ENCODE data around the gene LPP.
A peak's percentile ranks its signal among the peaks of the same experiment; 100 is the strongest.

LPP gene

GRCh38 chr3:188667926-188668325 is 514.0 kb downstream of the LPP start:
- H3K27ac ChIP-seq: no peak overlapping the region
- DNase-seq (ENCODE audit: low spot score): no peak
- TF ChIP-seq, protein P1, sequence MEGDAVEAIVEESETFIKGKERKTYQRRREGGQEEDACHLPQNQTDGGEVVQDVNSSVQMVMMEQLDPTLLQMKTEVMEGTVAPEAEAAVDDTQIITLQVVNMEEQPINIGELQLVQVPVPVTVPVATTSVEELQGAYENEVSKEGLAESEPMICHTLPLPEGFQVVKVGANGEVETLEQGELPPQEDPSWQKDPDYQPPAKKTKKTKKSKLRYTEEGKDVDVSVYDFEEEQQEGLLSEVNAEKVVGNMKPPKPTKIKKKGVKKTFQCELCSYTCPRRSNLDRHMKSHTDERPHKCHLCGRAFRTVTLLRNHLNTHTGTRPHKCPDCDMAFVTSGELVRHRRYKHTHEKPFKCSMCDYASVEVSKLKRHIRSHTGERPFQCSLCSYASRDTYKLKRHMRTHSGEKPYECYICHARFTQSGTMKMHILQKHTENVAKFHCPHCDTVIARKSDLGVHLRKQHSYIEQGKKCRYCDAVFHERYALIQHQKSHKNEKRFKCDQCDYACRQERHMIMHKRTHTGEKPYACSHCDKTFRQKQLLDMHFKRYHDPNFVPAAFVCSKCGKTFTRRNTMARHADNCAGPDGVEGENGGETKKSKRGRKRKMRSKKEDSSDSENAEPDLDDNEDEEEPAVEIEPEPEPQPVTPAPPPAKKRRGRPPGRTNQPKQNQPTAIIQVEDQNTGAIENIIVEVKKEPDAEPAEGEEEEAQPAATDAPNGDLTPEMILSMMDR (conservative IDR thresholded peaks at IDR 0.05; ENCODE audit: low read depth): no peak
- ChIA-PET POLR2A (ENCODE audit: low non-redundant PET) (no interaction called here), CTCF (no interaction called here)

DNA sequence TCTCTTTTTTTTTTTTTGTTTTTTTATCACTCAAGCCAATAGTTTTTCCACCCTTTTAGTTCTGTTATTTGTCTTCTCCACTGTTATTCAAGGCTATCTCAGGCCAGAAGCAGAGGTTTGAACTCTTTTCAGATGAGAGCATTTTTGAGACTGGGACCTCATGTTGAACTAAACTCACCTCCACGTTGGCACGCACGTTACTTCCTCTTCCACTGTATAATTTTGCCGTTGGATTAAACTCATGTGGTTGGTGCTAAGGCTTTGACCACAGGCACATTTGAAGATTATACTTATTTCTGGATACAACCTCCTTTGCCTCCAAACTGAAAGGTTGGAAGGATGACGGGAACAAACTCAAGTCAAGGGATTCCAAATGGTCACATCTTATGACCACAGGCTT is 516.5 kb downstream of the LPP start:
- POLR2A ChIA-PET (ENCODE audit: low non-redundant PET): no interaction called here
- TF ChIP-seq, protein P1 (conservative IDR thresholded peaks at IDR 0.05; ENCODE audit: low read depth): no peak
- CTCF ChIA-PET: no interaction called here
- no peak overlapping the region for H3K27ac ChIP-seq
- DNase-seq (ENCODE audit: low spot score): no peak

- no peak for DNase-seq (ENCODE audit: low spot score)
- TF ChIP-seq, protein P1 (conservative IDR thresholded peaks at IDR 0.05; ENCODE audit: low read depth): no peak
- CTCF ChIA-PET: interaction anchor here (0.6 to 0.8 kb wide), 3 partner anchors 14 to 123 kb away, joined by 3 to 6 read pairs (median 3); no protein-coding TSS in a partner anchor
- POLR2A ChIA-PET (ENCODE audit: low non-redundant PET): no interaction called here
- H3K27ac ChIP-seq: no peak overlapping the region
Observed at GRCh38 chr3:188671971-188672370, 518.0 kb downstream of the LPP start.

GRCh38 chr3:188672840-188673239 is 518.9 kb downstream of the LPP start:
- DNase-seq (ENCODE audit: low spot score): no peak
- POLR2A ChIA-PET (ENCODE audit: low non-redundant PET): no interaction called here
- H3K27ac ChIP-seq: no peak overlapping the region
- CTCF ChIA-PET: interaction anchor here (0.5 to 0.9 kb wide), 2 partner anchors 14 to 932 kb away, joined by 3 to 6 read pairs; no protein-coding TSS in a partner anchor
- TF ChIP-seq, protein P1 (conservative IDR thresholded peaks at IDR 0.05; ENCODE audit: low read depth): no peak

DNA sequence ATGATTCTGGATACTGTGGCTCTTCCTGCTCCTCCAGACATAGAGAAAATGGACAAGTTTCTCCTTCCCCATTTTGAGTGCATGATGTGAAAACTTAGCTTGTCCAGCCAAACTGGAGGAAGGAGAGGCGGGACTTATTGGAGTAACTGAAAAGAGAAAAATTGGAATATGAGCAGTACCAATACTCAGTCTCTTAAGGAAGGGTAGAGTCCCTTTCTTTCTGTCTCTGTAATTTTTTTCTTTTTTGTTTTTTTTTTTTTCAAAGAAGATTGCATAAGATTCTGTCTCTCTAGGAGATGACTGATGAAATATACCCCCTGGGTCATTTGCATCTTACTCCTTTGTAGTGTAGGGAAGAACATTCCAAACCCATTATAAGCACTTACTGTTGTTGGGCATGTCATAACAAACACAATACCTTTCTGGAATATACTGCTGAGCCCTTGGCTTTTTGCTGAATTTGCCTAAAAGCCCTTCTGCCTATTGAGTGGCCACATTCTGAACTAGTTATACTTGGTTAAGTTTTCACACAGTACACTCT is 519.8 kb downstream of the LPP start:
- ChIA-PET CTCF (interaction anchor here (1.1 kb wide), 1 partner anchor 10 kb away, joined by 5 read pairs; no protein-coding TSS in a partner anchor), POLR2A (ENCODE audit: low non-redundant PET) (no interaction called here)
- H3K27ac ChIP-seq: no peak overlapping the region
- TF ChIP-seq, protein P1 (conservative IDR thresholded peaks at IDR 0.05; ENCODE audit: low read depth): no peak
- DNase-seq (ENCODE audit: low spot score): peak; percentile 95

DNA sequence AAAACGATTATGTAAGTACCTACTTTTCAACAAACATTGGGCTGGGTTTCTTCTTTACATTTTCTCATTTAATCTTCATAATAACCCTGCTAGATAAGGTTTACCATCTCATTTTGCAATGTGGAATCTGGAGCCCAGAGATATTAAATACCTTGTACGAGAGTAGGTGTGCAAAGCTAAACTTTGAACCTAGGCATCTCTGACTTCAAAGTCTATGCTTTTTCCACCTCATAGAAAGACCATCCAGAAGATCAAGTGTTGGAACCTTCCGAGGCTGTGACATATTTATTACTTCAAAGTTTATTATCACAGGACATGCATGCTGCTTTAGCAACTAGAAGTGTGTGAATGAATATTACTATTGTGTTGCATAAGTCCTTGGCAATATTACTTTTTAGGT is 520.6 kb downstream of the LPP start:
- CTCF ChIA-PET: interaction anchor here (1.1 kb wide), 1 partner anchor 11 kb away, joined by 5 read pairs; no protein-coding TSS in a partner anchor
- no peak for DNase-seq (ENCODE audit: low spot score)
- POLR2A ChIA-PET (ENCODE audit: low non-redundant PET): no interaction called here
- TF ChIP-seq, protein P1 (conservative IDR thresholded peaks at IDR 0.05; ENCODE audit: low read depth): no peak
- H3K27ac ChIP-seq: no peak overlapping the region
